Mammary epithelial cell (primary cell): ENCODE results near the gene GNG13.

Experiments used
- CTCF ChIP-seq, 2 donors: IDR thresholded peaks in 1 of 2; conservative IDR thresholded peaks in 1 of 2; 2 replicates each; pipeline ENCODE4 v1.5.1; 2011 to 2012; ENCODE audit warnings: inconsistent platforms in 2 of 2, low read length in 2 of 2, mild to moderate bottlenecking in 2 of 2, control low read depth in 1 of 2, low read depth in 1 of 2; ENCODE audit not compliant: insufficient read depth in 1 of 2; ENCODE audit errors: extremely low read depth in 1 of 2
- EZH2 ChIP-seq: IDR thresholded peaks from 2 replicates; pipeline ENCODE4 v1.6.1; 2012; ENCODE audit warnings: low read length, inconsistent platforms, borderline replicate concordance

- TF ChIP-seq EZH2 (no peak), CTCF (conservative IDR thresholded peaks at IDR 0.05 in 1 of 2, IDR thresholded peaks at IDR 0.05 in 1 of 2; ENCODE audit: extremely low read depth in 1 of 2, insufficient read depth in 1 of 2, low read depth in 1 of 2, low read length in 2 of 2) (no peak)
Measured at GRCh38 chr16:789191-789850, 11.2 kb downstream of the GNG13 start.
